ENCODE measurements around the gene PORCN. TPM values are rescaled to one million over a fixed set of nuclear protein-coding genes. Genes with fewer than 3 reads are reported as not detected.

The PORCN gene
- total and polyA plus RNA-seq, 7 donors: 1.2 to 13.3 (median 12.2) TPM

DNA sequence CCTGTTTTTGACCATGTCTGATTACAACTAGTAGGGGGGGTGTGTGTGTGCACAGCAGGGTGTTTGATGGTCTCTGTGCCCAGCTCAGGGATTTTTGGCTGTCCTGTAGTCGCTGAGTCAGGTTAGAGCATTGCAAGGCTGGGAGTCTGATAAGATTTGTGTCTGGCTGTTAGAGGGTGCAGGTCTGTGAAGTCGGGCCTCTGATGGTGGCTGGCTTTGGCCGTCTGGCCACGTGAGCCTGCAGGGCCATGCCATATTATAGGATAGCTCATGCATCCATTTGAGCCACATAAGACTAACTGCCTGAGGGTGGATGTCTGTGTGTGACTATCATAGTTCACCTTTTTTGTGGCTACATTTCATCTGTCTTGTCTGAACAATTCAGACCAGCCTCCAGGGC is 4.9 kb downstream of the PORCN start:
- Histone ChIP-seq H3K36me3 (peaks cover 0 to 7% (median 0%) of the 10 kb centered on the region in 4 donors), H3K4me3 (no peak overlapping the region), H3K27me3 (no peaks in the 10 kb centered on the region), H3K27ac (no peak overlapping the region), H3K4me1 (peaks cover 0 to 9% (median 7%) of the 10 kb centered on the region in 4 donors), H3K9me3 (no peaks in the 10 kb centered on the region)
- DNase-seq: no peak
- TF ChIP-seq EP300 (IDR thresholded peaks at IDR 0.05) (no peak), POLR2AphosphoS5 (IDR thresholded peaks at IDR 0.05) (no peak), POLR2A (IDR thresholded peaks at IDR 0.05) (no peak)
- TF ChIP-seq, protein P1, sequence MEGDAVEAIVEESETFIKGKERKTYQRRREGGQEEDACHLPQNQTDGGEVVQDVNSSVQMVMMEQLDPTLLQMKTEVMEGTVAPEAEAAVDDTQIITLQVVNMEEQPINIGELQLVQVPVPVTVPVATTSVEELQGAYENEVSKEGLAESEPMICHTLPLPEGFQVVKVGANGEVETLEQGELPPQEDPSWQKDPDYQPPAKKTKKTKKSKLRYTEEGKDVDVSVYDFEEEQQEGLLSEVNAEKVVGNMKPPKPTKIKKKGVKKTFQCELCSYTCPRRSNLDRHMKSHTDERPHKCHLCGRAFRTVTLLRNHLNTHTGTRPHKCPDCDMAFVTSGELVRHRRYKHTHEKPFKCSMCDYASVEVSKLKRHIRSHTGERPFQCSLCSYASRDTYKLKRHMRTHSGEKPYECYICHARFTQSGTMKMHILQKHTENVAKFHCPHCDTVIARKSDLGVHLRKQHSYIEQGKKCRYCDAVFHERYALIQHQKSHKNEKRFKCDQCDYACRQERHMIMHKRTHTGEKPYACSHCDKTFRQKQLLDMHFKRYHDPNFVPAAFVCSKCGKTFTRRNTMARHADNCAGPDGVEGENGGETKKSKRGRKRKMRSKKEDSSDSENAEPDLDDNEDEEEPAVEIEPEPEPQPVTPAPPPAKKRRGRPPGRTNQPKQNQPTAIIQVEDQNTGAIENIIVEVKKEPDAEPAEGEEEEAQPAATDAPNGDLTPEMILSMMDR (IDR thresholded peaks at IDR 0.05): no peak
- intact Hi-C loops (cut with DNase I): no loop called here
- WGBS, 2 donors: 88 to 92% methylated on average over 4 of the region's 4 CpGs

DNA sequence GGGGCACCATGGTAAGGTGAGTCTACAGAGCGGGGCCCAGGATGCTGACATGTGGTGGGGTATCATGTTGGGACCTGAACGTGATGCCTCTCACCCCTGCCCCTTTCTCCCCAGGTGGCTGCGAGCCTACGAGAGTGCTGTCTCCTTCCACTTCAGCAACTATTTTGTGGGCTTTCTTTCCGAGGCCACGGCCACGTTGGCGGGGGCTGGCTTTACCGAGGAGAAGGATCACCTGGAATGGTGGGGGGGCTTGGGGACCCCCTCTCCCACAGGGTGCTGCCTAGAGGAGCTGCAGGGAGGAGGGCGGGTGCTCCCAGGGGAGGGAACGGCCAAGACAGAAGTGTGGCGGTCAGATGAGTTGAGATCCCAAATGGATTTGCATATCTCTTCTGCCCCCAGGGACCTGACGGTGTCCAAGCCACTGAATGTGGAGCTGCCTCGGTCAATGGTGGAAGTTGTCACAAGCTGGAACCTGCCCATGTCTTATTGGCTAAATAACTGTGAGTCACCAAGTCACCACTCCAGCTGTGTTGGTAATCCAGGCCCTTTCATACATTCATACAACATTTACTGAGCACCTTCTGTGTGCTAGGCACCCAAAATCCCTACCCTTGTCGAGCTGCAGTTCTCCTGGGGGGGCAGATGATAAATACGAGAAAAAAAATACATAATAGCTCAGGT is 5.5 kb downstream of the PORCN start:
- WGBS, 2 donors: 93 to 94% methylated on average over 16 of the region's 16 CpGs
- no peak overlapping the region for H3K27ac ChIP-seq
- no peak for TF ChIP-seq POLR2A (IDR thresholded peaks at IDR 0.05)
- TF ChIP-seq EP300 (IDR thresholded peaks at IDR 0.05): no peak
- TF ChIP-seq POLR2AphosphoS5 (IDR thresholded peaks at IDR 0.05): no peak
- TF ChIP-seq, protein P1 (IDR thresholded peaks at IDR 0.05): no peak

DNA sequence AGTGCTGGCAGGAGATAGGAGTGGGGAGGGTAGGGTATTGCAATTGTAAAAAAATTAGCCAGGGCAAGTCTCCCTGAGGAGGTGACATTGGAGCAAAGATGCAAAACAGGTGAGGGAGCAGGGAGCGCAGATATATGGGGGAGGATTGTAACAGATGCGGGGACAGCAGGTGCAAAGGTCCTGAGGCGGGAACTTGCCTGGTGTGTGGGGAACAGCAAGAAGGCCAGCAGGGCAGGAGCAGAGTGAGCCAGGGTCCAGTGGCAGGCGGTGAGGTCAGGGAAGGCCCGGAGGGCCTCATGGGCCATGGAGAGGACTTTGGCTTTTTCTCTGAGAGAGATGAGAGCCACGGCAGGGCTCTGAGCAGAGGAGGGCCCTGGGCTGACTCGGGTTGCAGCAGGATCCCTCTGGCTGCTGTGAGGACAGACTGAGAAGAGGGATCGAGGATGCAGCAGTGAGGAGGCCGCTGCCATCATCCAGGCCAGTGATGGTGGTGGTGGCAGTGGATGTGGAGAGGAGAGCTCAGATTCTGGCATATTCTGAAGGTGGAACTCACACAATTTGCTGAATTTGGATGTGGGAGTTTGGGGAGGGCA is 6.2 kb downstream of the PORCN start:
- TF ChIP-seq, protein P1 (IDR thresholded peaks at IDR 0.05): no peak
- TF ChIP-seq POLR2AphosphoS5 (IDR thresholded peaks at IDR 0.05) (no peak), POLR2A (IDR thresholded peaks at IDR 0.05) (no peak), EP300 (IDR thresholded peaks at IDR 0.05) (no peak)
- DNase-seq: no peak
- 97% methylated on average over 9 of the region's 9 CpGs for WGBS, 2 donors
- peaks cover 0 to 7% (median 0%) of the 10 kb centered on the region in 4 donors for H3K36me3 ChIP-seq
- H3K9me3 ChIP-seq: no peaks in the 10 kb centered on the region
- intact Hi-C loops (cut with DNase I): no loop called here
- no peak overlapping the region for H3K27ac ChIP-seq
- H3K27me3 ChIP-seq: no peaks in the 10 kb centered on the region
- peaks cover 0 to 3% (median under 1%) of the 10 kb centered on the region in 4 donors for H3K4me1 ChIP-seq
- no peak overlapping the region for H3K4me3 ChIP-seq

More for the DNA sequence above, 5.5 kb downstream of the PORCN start:
- Histone ChIP-seq H3K4me1 (peaks cover 0 to 9% (median 7%) of the 10 kb centered on the region in 4 donors), H3K9me3 (no peaks in the 10 kb centered on the region), H3K27me3 (no peaks in the 10 kb centered on the region), H3K4me3 (no peak overlapping the region), H3K36me3 (peaks cover 0 to 7% (median 0%) of the 10 kb centered on the region in 4 donors)
- intact Hi-C loops (cut with DNase I): no loop called here
- DNase-seq: no peak

DNA sequence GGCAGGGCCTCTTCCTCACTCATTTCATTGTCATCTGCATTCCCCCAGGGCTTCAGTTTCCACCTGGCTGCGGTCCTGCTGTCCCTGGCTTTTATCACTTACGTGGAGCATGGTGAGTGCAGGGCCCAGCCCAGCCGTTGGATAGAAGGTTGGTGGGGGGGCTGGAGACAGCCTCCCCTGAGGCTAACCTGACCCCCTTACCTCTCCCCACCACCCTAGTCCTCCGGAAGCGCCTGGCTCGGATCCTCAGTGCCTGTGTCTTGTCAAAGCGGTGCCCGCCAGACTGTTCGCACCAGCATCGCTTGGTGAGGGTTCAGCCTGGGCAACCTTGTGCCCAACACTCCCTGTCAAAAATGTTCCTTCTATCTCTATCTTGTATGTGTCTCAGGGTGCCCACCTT is 7.0 kb downstream of the PORCN start:
- Histone ChIP-seq H3K4me1 (no peaks in the 10 kb centered on the region), H3K9me3 (no peaks in the 10 kb centered on the region), H3K27ac (no peak overlapping the region), H3K36me3 (peaks cover 0 to 7% (median 0%) of the 10 kb centered on the region in 4 donors), H3K27me3 (no peaks in the 10 kb centered on the region), H3K4me3 (no peak overlapping the region)
- intact Hi-C loops (cut with DNase I): no loop called here
- 95 to 96% methylated on average over 10 of the region's 10 CpGs for WGBS, 2 donors
- TF ChIP-seq POLR2A (IDR thresholded peaks at IDR 0.05) (no peak), EP300 (IDR thresholded peaks at IDR 0.05) (no peak), POLR2AphosphoS5 (IDR thresholded peaks at IDR 0.05) (no peak)
- TF ChIP-seq, protein P1 (IDR thresholded peaks at IDR 0.05): no peak
- no peak for DNase-seq

Measured in sigmoid colon (tissue), 7 donors.